PC-9 (cell line): ENCODE measurements around the gene RPS27A. TPM values are rescaled to one million over a fixed set of nuclear protein-coding genes. Genes with fewer than 3 reads are reported as not detected.
A peak's percentile ranks its signal among the peaks of the same experiment; 100 is the strongest.

Experiments used
- BruUV-seq: library from RNA; stranded (reverse); fragments of 400-500 nt; replicated peaks from 2 replicates; lab custom pipeline; 2021; lab: Mats Ljungman, UMichigan
- CTCF ChIA-PET: fragments of 300-600 bp; sonication (Branson Sonifier 250); formaldehyde crosslinking; loops from one replicate; lab custom pipeline; 2022; ENCODE audit warnings: antibody characterized with exemption; lab: Charles Lee
- POLR2A ChIA-PET: fragments of 300-600 bp; sonication (Branson Sonifier 250); formaldehyde crosslinking; loops from one replicate; lab custom pipeline; 2022; ENCODE audit warnings: antibody characterized with exemption; ENCODE audit not compliant: unreplicated experiment; lab: Charles Lee
- DNase-seq, 2 experiments: peaks; one replicate each; pipeline versions ENCODE4 v3.0.0 to v3.0.0-alpha.2; 2015 to 2022; ENCODE audit warnings: mixed read lengths in 1 of 2
- H2AFZ ChIP-seq: fragments of 200-600 bp; sonication (generic); 2 replicates; pipeline ENCODE4 v1.8.1; 2017; ENCODE audit warnings: antibody characterized with exemption
- H3F3A ChIP-seq: fragments of 200-600 bp; sonication (generic); 2 replicates; pipeline ENCODE4 v1.8.1; 2017; ENCODE audit warnings: antibody characterized with exemption, mild to moderate bottlenecking, low read depth; ENCODE audit not compliant: insufficient read depth
- H3K27ac ChIP-seq: fragments of 200-600 bp; sonication (generic); 2 replicates; pipeline ENCODE4 v1.6.1; 2016; ENCODE audit warnings: mixed run types
- H3K27me3 ChIP-seq: fragments of 200-600 bp; sonication (generic); 2 replicates; pipeline ENCODE4 v1.6.1; 2016; ENCODE audit warnings: low read depth, mixed run types; ENCODE audit not compliant: insufficient read depth
- H3K36me3 ChIP-seq: fragments of 200-600 bp; sonication (generic); 2 replicates; pipeline ENCODE4 v1.6.1; 2016; ENCODE audit warnings: low read depth, mixed run types
- H3K4me1 ChIP-seq: fragments of 200-600 bp; sonication (generic); replicated peaks from 2 replicates; pipeline ENCODE4 v1.6.1; 2016; ENCODE audit warnings: mixed run types; ENCODE audit not compliant: insufficient read depth
- H3K4me2 ChIP-seq: fragments of 200-600 bp; sonication (generic); 2 replicates; pipeline ENCODE4 v1.6.1; 2017; ENCODE audit warnings: mixed run types
- H3K4me3 ChIP-seq: fragments of 200-600 bp; sonication (generic); 2 replicates; pipeline ENCODE4 v1.6.1; 2016; ENCODE audit warnings: mixed run types
- H3K79me2 ChIP-seq: fragments of 200-600 bp; sonication (generic); 2 replicates; pipeline ENCODE4 v1.6.1; 2017; ENCODE audit warnings: low read depth, mixed run types
- H3K9me2 ChIP-seq: fragments of 200-600 bp; sonication (generic); 2 replicates; pipeline ENCODE4 v1.8.1; 2017; ENCODE audit warnings: mild to moderate bottlenecking; ENCODE audit not compliant: insufficient read depth
- H3K9me3 ChIP-seq: fragments of 200-600 bp; sonication (generic); 2 replicates; pipeline ENCODE4 v1.8.1; 2016; ENCODE audit warnings: low read depth; ENCODE audit not compliant: insufficient read depth
- H4K20me1 ChIP-seq: fragments of 200-600 bp; sonication (generic); 2 replicates; pipeline ENCODE4 v1.8.1; 2017; ENCODE audit not compliant: insufficient read depth
- EZH2 ChIP-seq: fragments of 200-600 bp; sonication (generic); IDR thresholded peaks from 2 replicates; pipeline ENCODE4 v1.8.0; 2017; ENCODE audit warnings: antibody characterized with exemption, low read depth
- intact Hi-C: fragments of 100-400 bp; cut with micrococcal nuclease; formaldehyde crosslinking; loops from one replicate; pipeline ENCODE4 v1.10.0; 2022; ENCODE audit not compliant: unreplicated experiment
- total RNA-seq: library from RNA; stranded (reverse); gene quantifications from 2 replicates; pipeline ENCODE4 v1.2.3, GENCODE V29; 2021
- TF ChIP-seq, protein P1 (sequence below): fragments of 200-600 bp; sonication (generic); conservative IDR thresholded peaks from 2 replicates; pipeline ENCODE4 v1.6.1; 2017; ENCODE audit warnings: mixed run types, antibody characterized with exemption, mild to moderate bottlenecking, moderate library complexity

The RPS27A gene
- total RNA-seq, 1 experiment from 2014 or later = 1,269 TPM

DNA sequence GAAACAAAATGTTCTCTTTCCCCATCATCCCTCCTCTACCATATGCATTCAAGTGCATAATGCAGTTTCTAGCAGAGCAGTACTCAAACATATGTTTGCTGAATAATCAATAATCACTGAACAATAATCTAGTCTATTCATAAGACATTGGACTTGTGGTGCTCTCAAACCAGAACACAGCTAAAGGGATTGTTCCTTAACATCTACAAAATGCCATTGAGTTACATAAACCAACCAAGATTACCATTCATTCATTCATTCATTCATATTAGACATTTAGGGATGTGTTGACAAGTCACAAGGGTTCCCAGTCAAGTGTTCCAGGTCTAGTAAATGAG lies 4.3 kb upstream of the RPS27A start:
- peaks cover 26% of the 10 kb centered on the region for H3F3A ChIP-seq
- H3K4me2 ChIP-seq = peak overlapping the region; percentile 3; the same call in 1 of the 2 replicates
- H3K9me3 ChIP-seq = no peaks in the 10 kb centered on the region
- intact Hi-C loops = no loop called here
- H3K4me1 ChIP-seq = peaks cover 10% of the 10 kb centered on the region
- BruUV-seq = no TSS peak
- no peak for DNase-seq
- H3K9me2 ChIP-seq = no peaks in the 10 kb centered on the region
- H2AFZ ChIP-seq = no peak overlapping the region
- POLR2A ChIA-PET = interaction anchor here (0.7 kb wide), 1 partner anchor 345 kb away, joined by 23 read pairs; no protein-coding TSS in a partner anchor
- TF ChIP-seq, protein P1, sequence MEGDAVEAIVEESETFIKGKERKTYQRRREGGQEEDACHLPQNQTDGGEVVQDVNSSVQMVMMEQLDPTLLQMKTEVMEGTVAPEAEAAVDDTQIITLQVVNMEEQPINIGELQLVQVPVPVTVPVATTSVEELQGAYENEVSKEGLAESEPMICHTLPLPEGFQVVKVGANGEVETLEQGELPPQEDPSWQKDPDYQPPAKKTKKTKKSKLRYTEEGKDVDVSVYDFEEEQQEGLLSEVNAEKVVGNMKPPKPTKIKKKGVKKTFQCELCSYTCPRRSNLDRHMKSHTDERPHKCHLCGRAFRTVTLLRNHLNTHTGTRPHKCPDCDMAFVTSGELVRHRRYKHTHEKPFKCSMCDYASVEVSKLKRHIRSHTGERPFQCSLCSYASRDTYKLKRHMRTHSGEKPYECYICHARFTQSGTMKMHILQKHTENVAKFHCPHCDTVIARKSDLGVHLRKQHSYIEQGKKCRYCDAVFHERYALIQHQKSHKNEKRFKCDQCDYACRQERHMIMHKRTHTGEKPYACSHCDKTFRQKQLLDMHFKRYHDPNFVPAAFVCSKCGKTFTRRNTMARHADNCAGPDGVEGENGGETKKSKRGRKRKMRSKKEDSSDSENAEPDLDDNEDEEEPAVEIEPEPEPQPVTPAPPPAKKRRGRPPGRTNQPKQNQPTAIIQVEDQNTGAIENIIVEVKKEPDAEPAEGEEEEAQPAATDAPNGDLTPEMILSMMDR = no peak
- TF ChIP-seq EZH2 = no peak
- H3K79me2 ChIP-seq = peaks cover 54% of the 10 kb centered on the region
- no peaks in the 10 kb centered on the region for H3K27me3 ChIP-seq
- peaks cover 7% of the 10 kb centered on the region; the same call in 1 of the 2 replicates for H4K20me1 ChIP-seq
- H3K4me3 ChIP-seq = no peak overlapping the region
- no peak overlapping the region for H3K27ac ChIP-seq
- CTCF ChIA-PET = no interaction called here
- H3K36me3 ChIP-seq = peaks cover 11% of the 10 kb centered on the region

DNA sequence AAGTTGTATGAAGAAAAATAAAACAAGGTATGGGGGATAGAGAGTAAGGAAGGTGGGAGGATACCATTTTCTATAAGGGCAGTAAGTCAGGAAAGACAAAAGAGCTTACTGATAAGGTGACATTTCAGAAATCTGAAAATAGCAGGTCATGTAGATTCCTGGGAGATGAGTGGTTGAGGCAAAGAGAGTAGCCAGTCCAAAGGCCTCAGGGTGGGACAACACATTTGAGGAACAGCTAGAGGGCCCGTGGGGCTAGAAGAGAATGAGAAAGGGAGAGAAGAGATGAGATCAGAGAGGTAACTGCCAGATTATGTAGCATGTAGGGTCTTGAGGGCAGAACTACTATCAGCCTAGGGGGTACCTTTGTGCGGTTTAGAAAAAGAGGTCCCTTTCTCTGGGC lies 3.3 kb upstream of the RPS27A start:
- CTCF ChIA-PET = no interaction called here
- POLR2A ChIA-PET = no interaction called here
- no peak for DNase-seq
- Histone ChIP-seq H3K4me1 (peaks cover 16% of the 10 kb centered on the region), H3K9me2 (no peaks in the 10 kb centered on the region), H3K79me2 (peaks cover 64% of the 10 kb centered on the region), H3K9me3 (no peaks in the 10 kb centered on the region), H3K27ac (no peak overlapping the region), H4K20me1 (peaks cover 15% of the 10 kb centered on the region), H3K4me3 (no peak overlapping the region), H3F3A (peaks cover 32% of the 10 kb centered on the region), H3K27me3 (no peaks in the 10 kb centered on the region), H3K4me2 (no peak overlapping the region), H2AFZ (no peak overlapping the region), H3K36me3 (peaks cover 21% of the 10 kb centered on the region)
- intact Hi-C loops = no loop called here
- TF ChIP-seq EZH2 = no peak
- TF ChIP-seq, protein P1 = no peak
- no TSS peak for BruUV-seq

DNA sequence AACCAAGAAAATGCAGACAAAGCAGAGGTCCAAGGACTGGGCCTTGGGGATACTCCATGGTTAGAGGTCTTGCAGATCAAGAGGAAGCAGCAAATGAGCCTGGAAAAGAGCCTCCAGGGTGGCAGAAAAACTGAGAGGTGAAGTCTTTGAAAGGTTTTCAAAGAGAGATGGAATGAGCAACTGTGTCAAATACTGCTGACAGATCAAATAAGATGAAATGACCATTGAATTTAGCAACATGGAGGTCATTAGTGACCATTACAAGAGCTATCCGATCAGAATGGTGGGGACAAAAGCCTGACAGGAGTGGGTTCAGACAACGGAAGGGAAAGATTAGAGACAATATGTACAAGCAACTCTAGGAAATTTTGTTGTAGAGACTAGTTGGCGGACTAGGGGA lies 1.9 kb upstream of the RPS27A start:
- H3K27ac ChIP-seq = no peak overlapping the region
- no peak overlapping the region for H2AFZ ChIP-seq
- peaks cover 29% of the 10 kb centered on the region for H4K20me1 ChIP-seq
- H3K4me1 ChIP-seq = peaks cover 29% of the 10 kb centered on the region
- H3K4me3 ChIP-seq = peak overlapping the region; percentile 97
- peaks cover 78% of the 10 kb centered on the region for H3K79me2 ChIP-seq
- H3K9me2 ChIP-seq = no peaks in the 10 kb centered on the region
- no peaks in the 10 kb centered on the region for H3K9me3 ChIP-seq
- ChIA-PET POLR2A (interaction anchor here (0.6 kb wide), 1 partner anchor 388 kb away, joined by 11 read pairs; no protein-coding TSS in a partner anchor), CTCF (interaction anchor here (0.6 kb wide), 1 partner anchor 21 kb away, joined by 3 read pairs; no protein-coding TSS in a partner anchor)
- intact Hi-C loops = loop anchor here (5.0 kb wide), 1 partner anchor 213 kb away; no protein-coding TSS in a partner anchor
- no TSS peak for BruUV-seq
- H3K4me2 ChIP-seq = peak overlapping the region; percentile 99
- no peak for DNase-seq
- peaks cover 35% of the 10 kb centered on the region for H3K36me3 ChIP-seq
- no peak for TF ChIP-seq EZH2
- TF ChIP-seq, protein P1 = no peak
- no peaks in the 10 kb centered on the region for H3K27me3 ChIP-seq
- peaks cover 36% of the 10 kb centered on the region for H3F3A ChIP-seq
